ENCODE data around the gene TSC22D4. TPM values are rescaled to one million over a fixed set of nuclear protein-coding genes. Genes with fewer than 3 reads are reported as not detected.

Gene TSC22D4
- total RNA-seq, 1 donor from 2014 or later = 51.8 TPM

- no peak overlapping the region for H3K27ac ChIP-seq
- intact Hi-C loops (cut with DNase I) = no loop called here
- H3K4me3 ChIP-seq = no peak overlapping the region
- TF ChIP-seq, protein P1, sequence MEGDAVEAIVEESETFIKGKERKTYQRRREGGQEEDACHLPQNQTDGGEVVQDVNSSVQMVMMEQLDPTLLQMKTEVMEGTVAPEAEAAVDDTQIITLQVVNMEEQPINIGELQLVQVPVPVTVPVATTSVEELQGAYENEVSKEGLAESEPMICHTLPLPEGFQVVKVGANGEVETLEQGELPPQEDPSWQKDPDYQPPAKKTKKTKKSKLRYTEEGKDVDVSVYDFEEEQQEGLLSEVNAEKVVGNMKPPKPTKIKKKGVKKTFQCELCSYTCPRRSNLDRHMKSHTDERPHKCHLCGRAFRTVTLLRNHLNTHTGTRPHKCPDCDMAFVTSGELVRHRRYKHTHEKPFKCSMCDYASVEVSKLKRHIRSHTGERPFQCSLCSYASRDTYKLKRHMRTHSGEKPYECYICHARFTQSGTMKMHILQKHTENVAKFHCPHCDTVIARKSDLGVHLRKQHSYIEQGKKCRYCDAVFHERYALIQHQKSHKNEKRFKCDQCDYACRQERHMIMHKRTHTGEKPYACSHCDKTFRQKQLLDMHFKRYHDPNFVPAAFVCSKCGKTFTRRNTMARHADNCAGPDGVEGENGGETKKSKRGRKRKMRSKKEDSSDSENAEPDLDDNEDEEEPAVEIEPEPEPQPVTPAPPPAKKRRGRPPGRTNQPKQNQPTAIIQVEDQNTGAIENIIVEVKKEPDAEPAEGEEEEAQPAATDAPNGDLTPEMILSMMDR (IDR thresholded peaks at IDR 0.05) = no peak
- H3K36me3 ChIP-seq = peaks cover 28% of the 10 kb centered on the region
- no peaks in the 10 kb centered on the region for H3K27me3 ChIP-seq
- H3K9me3 ChIP-seq = no peaks in the 10 kb centered on the region
- ATAC-seq (no peak), DNase-seq (no peak)
- H3K4me1 ChIP-seq = peaks cover 48% of the 10 kb centered on the region
Observed at GRCh38 chr7:100432053-100432452, 47.0 kb downstream of the TSC22D4 start.

DNA sequence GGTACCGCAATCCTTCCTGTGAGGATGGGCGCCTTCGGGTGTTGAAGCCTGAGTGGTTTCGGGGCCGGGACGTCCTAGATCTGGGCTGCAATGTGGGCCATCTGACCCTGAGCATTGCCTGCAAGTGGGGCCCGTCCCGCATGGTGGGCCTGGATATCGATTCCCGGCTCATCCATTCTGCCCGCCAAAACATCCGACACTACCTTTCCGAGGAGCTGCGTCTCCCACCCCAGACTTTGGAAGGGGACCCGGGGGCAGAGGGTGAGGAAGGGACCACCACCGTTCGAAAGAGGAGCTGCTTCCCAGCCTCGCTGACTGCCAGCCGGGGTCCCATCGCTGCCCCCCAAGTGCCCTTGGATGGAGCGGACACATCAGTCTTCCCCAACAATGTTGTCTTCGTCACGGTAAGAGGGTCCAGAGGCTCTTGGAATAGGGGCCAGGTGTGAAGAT lies 47.7 kb downstream of the TSC22D4 start:
- Histone ChIP-seq H3K4me3 (peak overlapping the region; percentile 90), H3K36me3 (peaks cover 28% of the 10 kb centered on the region), H3K9me3 (no peaks in the 10 kb centered on the region), H3K27ac (peak overlapping the region; percentile 100), H3K27me3 (no peaks in the 10 kb centered on the region), H3K4me1 (peaks cover 44% of the 10 kb centered on the region)
- intact Hi-C loops (cut with DNase I) = no loop called here
- TF ChIP-seq, protein P1 (IDR thresholded peaks at IDR 0.05) = no peak
- DNase-seq = no peak
- ATAC-seq = no peak

- TF ChIP-seq, protein P1 (IDR thresholded peaks at IDR 0.05) = no peak
- H3K27ac ChIP-seq = peak overlapping the region; percentile 100
- no peaks in the 10 kb centered on the region for H3K27me3 ChIP-seq
- H3K4me3 ChIP-seq = peak overlapping the region; percentile 90
- ATAC-seq = no peak
- peaks cover 28% of the 10 kb centered on the region for H3K36me3 ChIP-seq
- intact Hi-C loops (cut with DNase I) = no loop called here
- peaks cover 44% of the 10 kb centered on the region for H3K4me1 ChIP-seq
- no peaks in the 10 kb centered on the region for H3K9me3 ChIP-seq
- peak; percentile 69 for DNase-seq
Observed at GRCh38 chr7:100430493-100431285, 48.3 kb downstream of the TSC22D4 start.

GRCh38 chr7:100429637-100430492 lies 49.1 kb downstream of the TSC22D4 start, which contains the start of gene MEPCE:
MEPCE (plus strand) TSS chr7:100429831; CDS start chr7:100430019, 188 bp downstream.
- Histone ChIP-seq H3K4me3 (peak within 1 kb of the TSS; percentile 90), H3K9me3 (no peaks in the 10 kb centered on the region), H3K27me3 (no peaks in the 10 kb centered on the region), H3K4me1 (peaks cover 38% of the 10 kb centered on the region), H3K36me3 (peaks cover 28% of the 10 kb centered on the region), H3K27ac (peak within 1 kb of the TSS; percentile 100)
- intact Hi-C loops (cut with DNase I) = no loop called here
- DNase-seq (peak; percentile 99), ATAC-seq (peak; percentile 74)
- TF ChIP-seq, protein P1 (IDR thresholded peaks at IDR 0.05) = no peak

DNA sequence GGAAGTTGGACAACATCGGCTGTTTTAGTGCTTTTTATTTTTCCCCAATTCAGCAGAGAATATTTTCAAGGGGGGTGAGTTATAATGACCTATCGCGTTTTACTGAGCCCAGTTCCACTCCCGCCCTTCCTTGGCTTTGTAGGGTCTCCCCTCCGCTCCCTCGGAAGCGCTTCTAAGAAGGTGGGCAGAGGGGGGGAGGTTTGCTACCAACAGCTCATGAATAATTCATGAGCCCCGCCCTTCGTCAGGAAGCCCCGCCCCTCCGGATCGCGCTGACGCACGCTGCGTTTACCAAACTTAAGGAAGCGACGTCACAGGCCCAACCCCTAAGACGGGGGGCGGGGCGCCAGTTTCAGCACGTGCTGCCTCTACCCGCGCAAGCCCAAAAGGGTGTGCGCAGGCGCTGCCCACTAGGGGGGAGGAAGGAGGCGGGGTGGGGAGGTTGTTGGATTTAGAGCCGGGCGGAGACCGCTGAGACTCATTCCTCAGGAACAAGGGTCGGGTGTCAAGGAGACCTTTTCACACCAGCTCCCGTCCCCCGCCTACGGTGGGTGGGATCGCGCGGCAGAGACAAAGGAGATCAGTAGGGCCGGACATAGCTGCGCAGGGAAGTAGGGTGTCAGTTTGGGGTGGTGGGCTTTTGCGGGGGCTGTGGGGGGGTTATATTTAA lies 49.9 kb downstream of the TSC22D4 start:
- intact Hi-C loops (cut with DNase I) = no loop called here
- Histone ChIP-seq H3K9me3 (no peaks in the 10 kb centered on the region), H3K36me3 (peaks cover 20% of the 10 kb centered on the region), H3K27ac (peak overlapping the region; percentile 100), H3K4me1 (peaks cover 32% of the 10 kb centered on the region), H3K4me3 (peak overlapping the region; percentile 90), H3K27me3 (no peaks in the 10 kb centered on the region)
- ATAC-seq = peak; percentile 84
- TF ChIP-seq, protein P1 (IDR thresholded peaks at IDR 0.05) = peak; percentile 26
- DNase-seq = peak; percentile 100
